ACC112 (cell line): ENCODE data around the gene UBE2E2.

Experiments
- H2AFZ ChIP-seq: fragments of 200-600 bp; sonication (generic); one replicate; pipeline ENCODE4 v1.6.0; 2017; ENCODE audit warnings: antibody characterized with exemption, low read length; ENCODE audit not compliant: unreplicated experiment
- H3K27ac ChIP-seq: fragments of 200-600 bp; sonication (generic); 2 replicates; pipeline ENCODE4 v1.5.1; 2014; ENCODE audit warnings: low read depth, mild to moderate bottlenecking, antibody characterized with exemption, low read length, moderate library complexity
- H3K27me3 ChIP-seq: fragments of 200-600 bp; sonication (generic); 2 replicates; pipeline ENCODE4 v1.6.1; 2014; ENCODE audit warnings: mild to moderate bottlenecking, antibody characterized with exemption, low read length, moderate library complexity, mixed read lengths; ENCODE audit not compliant: insufficient read depth
- H3K36me3 ChIP-seq: fragments of 200-600 bp; sonication (generic); 2 replicates; pipeline ENCODE4 v1.6.1; 2016; ENCODE audit warnings: mild to moderate bottlenecking, antibody characterized with exemption, low read length, moderate library complexity, mixed read lengths; ENCODE audit not compliant: insufficient read depth
- H3K4me1 ChIP-seq: fragments of 200-600 bp; sonication (generic); one replicate; pipeline ENCODE4 v1.6.1; 2016; ENCODE audit warnings: low read length, mixed read lengths; ENCODE audit not compliant: insufficient read depth, unreplicated experiment, control insufficient read depth
- H3K4me3 ChIP-seq: fragments of 200-600 bp; sonication (generic); 2 replicates; pipeline ENCODE4 v1.5.1; 2014; ENCODE audit warnings: mild to moderate bottlenecking, low read depth, low read length
- H3K79me2 ChIP-seq: fragments of 200-600 bp; sonication (generic); one replicate; pipeline ENCODE4 v1.6.0; 2016; ENCODE audit warnings: low read length; ENCODE audit not compliant: control insufficient read depth, unreplicated experiment, insufficient read depth

The UBE2E2 gene

DNA sequence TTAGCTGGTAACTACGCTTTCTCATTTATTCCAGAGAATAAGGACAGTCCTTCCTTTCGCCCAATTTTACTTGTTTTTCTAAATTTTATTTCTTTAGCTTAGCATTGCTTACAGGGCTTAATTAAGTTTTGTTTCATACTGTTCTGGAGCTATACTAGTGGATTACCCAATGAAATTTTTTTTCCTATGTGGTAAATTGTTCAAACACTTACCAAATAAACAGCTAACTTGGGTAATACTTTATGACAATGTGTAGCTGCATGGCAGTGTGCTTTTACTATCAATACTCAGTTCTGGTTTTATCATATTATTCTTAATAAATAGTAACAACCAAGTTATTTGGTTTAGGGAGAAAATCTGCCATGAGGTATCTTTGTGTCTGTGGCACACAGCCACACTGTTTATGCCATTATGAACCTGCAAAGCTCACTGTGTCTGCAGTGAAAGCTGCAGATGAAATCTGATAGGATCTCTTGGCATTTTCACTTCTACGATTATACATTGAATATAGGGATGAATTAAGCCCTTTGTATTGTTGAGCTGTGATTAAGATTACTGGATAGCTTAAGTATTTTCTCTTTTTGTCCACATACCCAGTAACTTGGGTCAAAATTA, 37.2 kb downstream of the UBE2E2 start:
- no peak overlapping the region for H3K4me3 ChIP-seq
- peaks cover 16% of the 10 kb centered on the region for H3K4me1 ChIP-seq
- H3K36me3 ChIP-seq, result no peaks in the 10 kb centered on the region
- peaks cover 69% of the 10 kb centered on the region for H3K79me2 ChIP-seq
- no peaks in the 10 kb centered on the region for H3K27me3 ChIP-seq
- H3K27ac ChIP-seq, result no peak overlapping the region
- no peak overlapping the region for H2AFZ ChIP-seq

DNA sequence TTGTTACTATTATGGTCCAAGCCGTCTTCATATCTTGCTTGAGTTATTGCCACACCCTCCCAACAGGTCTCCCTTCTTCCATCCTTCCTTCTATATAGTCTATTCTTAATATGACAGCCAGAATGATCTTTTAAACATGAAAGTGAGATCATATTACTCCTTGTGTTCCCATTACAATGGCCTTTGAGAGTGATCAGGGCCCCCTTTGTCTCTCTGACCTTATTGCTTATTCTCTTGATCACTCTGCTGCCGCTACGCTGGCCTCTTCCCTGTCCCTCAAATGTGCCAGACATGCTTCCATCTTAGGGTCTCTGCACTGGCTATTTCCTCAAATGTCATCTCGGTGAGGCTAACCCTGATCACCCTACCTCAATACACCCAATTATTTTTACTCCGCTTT, 38.1 kb downstream of the UBE2E2 start:
- peaks cover 66% of the 10 kb centered on the region for H3K79me2 ChIP-seq
- no peak overlapping the region for H3K4me3 ChIP-seq
- no peak overlapping the region for H3K27ac ChIP-seq
- no peaks in the 10 kb centered on the region for H3K27me3 ChIP-seq
- peaks cover 16% of the 10 kb centered on the region for H3K4me1 ChIP-seq
- no peaks in the 10 kb centered on the region for H3K36me3 ChIP-seq
- no peak overlapping the region for H2AFZ ChIP-seq

DNA sequence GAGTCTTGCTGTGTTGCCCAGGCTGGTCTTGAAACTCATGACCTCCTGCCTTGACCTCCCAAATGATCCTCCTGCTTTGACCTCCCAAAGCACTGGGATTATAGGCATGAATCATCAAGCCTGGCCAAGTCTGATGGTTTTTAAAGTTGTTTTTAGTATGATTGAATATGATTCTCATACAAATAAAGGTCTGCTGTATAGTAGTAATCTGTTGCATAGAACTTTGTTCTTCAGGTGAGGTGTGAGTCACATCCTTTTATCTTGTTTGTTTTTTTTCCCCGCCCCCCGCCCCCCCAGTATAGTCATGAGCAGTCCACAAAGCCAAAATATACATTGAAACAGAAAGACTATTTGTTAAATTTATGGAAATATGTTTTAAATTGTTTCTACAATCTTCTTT, 39.0 kb downstream of the UBE2E2 start:
- H3K27me3 ChIP-seq, result no peaks in the 10 kb centered on the region
- H3K27ac ChIP-seq, result no peak overlapping the region
- peaks cover 58% of the 10 kb centered on the region for H3K79me2 ChIP-seq
- H2AFZ ChIP-seq, result no peak overlapping the region
- no peaks in the 10 kb centered on the region for H3K36me3 ChIP-seq
- no peak overlapping the region for H3K4me3 ChIP-seq
- H3K4me1 ChIP-seq, result peaks cover 16% of the 10 kb centered on the region

DNA sequence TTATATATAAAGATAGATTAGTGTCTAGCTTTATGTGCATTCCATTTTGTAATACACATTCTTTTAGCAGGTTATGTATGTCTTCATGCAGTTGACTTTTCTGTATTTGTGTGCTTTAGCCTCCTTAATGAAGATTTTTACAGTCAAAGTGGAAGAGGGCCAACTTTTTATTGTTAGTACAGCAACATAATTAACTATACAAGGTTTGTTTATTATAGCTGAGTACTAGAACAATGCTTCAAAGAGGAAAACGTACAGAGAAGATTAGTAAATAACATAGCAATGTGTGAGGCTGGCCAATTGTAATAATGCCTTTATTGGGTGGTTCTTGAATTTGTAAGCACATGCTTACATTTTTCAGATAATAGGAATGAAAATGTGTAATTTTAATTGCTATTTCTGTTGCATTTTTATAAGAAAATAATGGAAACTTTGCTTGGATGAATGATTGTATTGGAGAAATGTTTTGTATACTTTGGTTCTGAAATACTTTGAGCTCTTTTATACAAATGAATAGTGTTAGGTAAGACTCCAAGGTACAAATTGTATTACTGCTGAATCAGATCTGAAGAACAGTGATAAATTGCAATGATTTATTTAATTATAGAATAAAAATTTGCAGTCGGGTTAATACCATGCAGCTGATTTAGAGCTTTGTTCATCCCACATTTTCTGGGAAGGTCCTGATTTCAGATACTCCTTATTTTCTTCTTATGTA, 41.4 kb downstream of the UBE2E2 start:
- Histone ChIP-seq H3K27me3 (no peaks in the 10 kb centered on the region), H3K36me3 (no peaks in the 10 kb centered on the region), H2AFZ (no peak overlapping the region), H3K4me1 (peaks cover 9% of the 10 kb centered on the region), H3K4me3 (no peak overlapping the region), H3K79me2 (peaks cover 60% of the 10 kb centered on the region), H3K27ac (no peak overlapping the region)

DNA sequence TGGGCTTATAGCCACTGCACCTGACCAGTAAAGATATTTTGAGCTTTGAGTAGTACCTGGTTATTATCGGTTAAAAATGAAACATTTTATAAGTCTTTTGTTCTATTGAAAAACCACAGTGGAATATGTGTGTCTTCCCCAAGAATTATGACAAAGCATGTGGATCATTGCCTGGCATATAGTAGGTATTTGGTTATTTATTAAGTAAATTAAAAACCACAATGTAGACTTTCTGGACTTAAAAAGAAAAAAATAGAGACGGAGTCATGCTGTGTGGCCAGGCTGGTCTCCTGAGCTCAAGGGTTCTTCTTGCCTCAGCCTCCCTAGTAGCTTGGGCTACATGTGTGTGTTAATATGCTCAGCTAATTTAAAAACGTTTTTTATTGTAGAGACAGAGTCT, 43.5 kb downstream of the UBE2E2 start:
- Histone ChIP-seq H3K4me3 (no peak overlapping the region), H3K4me1 (peaks cover 5% of the 10 kb centered on the region), H3K36me3 (no peaks in the 10 kb centered on the region), H3K79me2 (peaks cover 54% of the 10 kb centered on the region), H3K27ac (no peak overlapping the region), H2AFZ (no peak overlapping the region), H3K27me3 (no peaks in the 10 kb centered on the region)

DNA sequence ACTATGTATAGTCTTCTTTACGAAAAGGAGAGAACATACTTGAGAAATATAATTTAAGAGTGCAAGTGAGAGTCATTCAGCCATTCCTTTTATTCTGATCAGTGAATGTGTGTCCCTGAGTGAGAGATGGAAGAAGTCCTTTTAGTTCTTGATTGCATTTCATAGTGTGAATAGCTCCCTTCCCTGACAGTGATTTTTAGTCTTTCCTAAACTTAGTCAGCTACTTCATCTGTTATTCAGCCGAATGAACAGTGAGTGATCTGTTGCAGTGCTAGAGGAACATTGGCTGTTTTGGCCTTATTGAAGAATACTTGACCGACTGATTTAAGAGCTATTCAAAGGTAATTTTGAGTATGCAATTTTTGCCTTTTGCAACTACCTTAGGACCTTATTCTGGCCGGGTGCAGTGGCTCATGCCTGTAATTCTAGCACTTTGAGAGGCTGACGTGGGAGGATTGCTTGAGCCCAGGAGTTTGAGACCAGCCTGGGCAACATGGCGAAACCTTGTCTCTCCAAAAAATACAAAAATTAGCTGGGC, 45.5 kb downstream of the UBE2E2 start:
- Histone ChIP-seq H3K4me1 (no peaks in the 10 kb centered on the region), H3K36me3 (no peaks in the 10 kb centered on the region), H3K79me2 (peaks cover 51% of the 10 kb centered on the region), H3K27ac (no peak overlapping the region), H3K27me3 (no peaks in the 10 kb centered on the region), H2AFZ (no peak overlapping the region), H3K4me3 (no peak overlapping the region)

DNA sequence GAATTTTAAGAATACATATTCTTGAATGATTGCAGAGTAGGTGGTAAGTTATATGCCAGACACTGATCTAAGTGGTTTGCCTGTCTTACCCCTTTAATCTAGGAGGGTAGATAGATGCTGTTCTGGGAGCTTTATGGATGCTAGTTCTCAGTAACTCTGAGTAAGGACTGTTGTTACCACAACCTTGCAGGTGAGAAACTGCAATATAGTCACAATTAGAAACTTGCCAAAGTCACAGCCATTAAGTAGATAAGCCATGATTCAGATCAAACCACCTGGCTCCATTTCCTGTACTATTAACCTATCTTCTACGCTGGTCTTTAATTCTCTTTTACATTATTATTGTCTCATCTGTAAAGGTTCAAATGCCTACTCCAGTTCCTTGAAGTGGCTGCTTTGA, 46.8 kb downstream of the UBE2E2 start:
- H3K79me2 ChIP-seq, result peaks cover 50% of the 10 kb centered on the region

DNA sequence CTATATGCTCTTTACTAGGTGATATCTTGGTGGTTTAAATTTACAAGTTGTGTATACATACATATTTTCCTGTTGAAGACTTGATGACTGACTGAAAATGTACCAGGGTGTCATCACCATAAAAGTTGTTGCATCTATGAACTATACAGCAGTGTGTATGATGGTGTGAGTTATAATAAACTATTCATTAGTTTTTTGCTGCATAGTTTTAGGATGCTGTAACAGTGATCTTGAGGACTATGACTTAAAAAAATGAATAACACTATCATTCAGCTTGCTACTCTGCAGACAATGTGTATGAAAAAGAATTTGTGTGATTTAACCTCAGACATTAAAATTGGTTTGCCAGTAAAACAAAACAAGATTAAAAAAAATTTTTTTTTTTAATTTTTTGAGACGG, 49.0 kb downstream of the UBE2E2 start:
- peaks cover 60% of the 10 kb centered on the region for H3K79me2 ChIP-seq
- no peaks in the 10 kb centered on the region for H3K27me3 ChIP-seq
- H3K36me3 ChIP-seq, result no peaks in the 10 kb centered on the region
- no peaks in the 10 kb centered on the region for H3K4me1 ChIP-seq
- H2AFZ ChIP-seq, result no peak overlapping the region
- no peak overlapping the region for H3K4me3 ChIP-seq
- no peak overlapping the region for H3K27ac ChIP-seq

More for the DNA sequence above, 46.8 kb downstream of the UBE2E2 start:
- Histone ChIP-seq H3K36me3 (no peaks in the 10 kb centered on the region), H3K27ac (no peak overlapping the region), H3K4me1 (no peaks in the 10 kb centered on the region), H2AFZ (no peak overlapping the region), H3K27me3 (no peaks in the 10 kb centered on the region), H3K4me3 (no peak overlapping the region)

DNA sequence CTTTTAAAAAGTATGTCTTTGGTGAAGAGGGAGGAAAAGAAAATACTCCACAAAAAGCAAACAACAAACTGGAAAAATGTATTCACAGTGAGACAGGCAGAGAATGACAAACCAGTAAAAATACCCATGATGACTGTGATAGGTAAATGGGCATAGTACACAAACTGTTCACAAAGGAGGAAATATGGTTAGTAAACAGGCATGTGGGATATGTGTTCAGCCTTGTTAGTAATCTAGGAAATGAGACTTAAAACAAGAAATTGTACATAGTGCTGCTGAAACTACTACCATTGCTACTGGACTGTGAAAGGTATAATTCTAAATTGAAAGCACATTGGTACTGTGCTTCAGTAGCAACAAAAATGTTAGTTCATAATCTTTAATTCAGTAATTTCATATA, 50.1 kb downstream of the UBE2E2 start:
- H3K4me3 ChIP-seq, result no peak overlapping the region
- no peak overlapping the region for H2AFZ ChIP-seq
- peaks cover 5% of the 10 kb centered on the region for H3K4me1 ChIP-seq
- no peaks in the 10 kb centered on the region for H3K36me3 ChIP-seq
- no peak overlapping the region for H3K27ac ChIP-seq
- no peaks in the 10 kb centered on the region for H3K27me3 ChIP-seq
- H3K79me2 ChIP-seq, result peaks cover 58% of the 10 kb centered on the region

DNA sequence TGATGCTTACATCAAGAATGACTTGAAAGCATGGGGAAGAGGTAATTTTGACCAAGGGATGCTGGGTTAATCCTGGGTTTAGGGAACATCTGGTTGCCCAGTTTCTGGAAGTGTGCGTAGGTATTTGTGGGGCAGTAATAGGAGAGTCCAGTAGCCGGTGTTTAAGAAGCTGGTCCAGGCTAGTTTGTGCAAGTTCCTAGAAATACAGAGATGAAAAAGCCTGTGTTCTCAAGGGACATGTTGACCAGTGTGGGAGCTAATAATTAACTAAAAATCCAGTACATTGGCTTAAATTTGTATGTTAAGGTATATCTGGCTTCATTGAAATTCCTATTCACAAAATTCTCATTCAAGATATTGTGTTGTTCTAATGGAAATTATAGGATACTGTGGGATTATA, 51.2 kb downstream of the UBE2E2 start:
- Histone ChIP-seq H2AFZ (no peak overlapping the region), H3K79me2 (peaks cover 58% of the 10 kb centered on the region), H3K36me3 (no peaks in the 10 kb centered on the region), H3K27me3 (no peaks in the 10 kb centered on the region), H3K4me3 (no peak overlapping the region), H3K27ac (no peak overlapping the region), H3K4me1 (peaks cover 7% of the 10 kb centered on the region)

DNA sequence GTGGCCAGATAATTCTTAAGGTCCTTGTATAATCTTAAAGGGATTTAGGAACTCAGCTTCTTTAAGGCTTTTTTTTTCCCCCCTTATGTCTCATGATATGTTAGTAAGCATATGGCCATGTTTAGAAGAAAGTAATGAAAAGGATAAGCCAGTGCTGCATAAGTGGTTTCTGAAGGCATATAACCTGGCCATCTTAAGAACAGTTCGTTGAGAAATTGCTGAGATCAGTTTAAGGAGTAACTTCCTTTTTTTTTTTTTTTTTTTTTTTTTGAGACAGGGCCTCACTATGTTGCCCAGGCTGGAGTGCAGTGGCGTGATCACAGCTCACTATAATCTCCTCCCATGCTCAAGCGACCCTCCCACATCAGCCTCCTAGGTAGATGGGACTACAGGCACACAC, 51.7 kb downstream of the UBE2E2 start:
- no peak overlapping the region for H3K4me3 ChIP-seq
- H3K79me2 ChIP-seq, result peaks cover 59% of the 10 kb centered on the region
- H3K27me3 ChIP-seq, result no peaks in the 10 kb centered on the region
- H3K27ac ChIP-seq, result no peak overlapping the region
- no peaks in the 10 kb centered on the region for H3K36me3 ChIP-seq
- no peak overlapping the region for H2AFZ ChIP-seq
- peaks cover 7% of the 10 kb centered on the region for H3K4me1 ChIP-seq
